WI38 (cell line): ENCODE data around the gene IL36B.

ENCODE experiments used
- H3K4me3 ChIP-seq: 2 replicates; pipeline ENCODE4 v1.5.1; 2011; ENCODE audit warnings: low read depth, mild to moderate bottlenecking, control low read depth, low read length
- TF ChIP-seq, protein P1 (sequence below): IDR thresholded peaks from 2 replicates; pipeline ENCODE4 v1.5.1; 2012; ENCODE audit warnings: low read depth, mild to moderate bottlenecking, control low read depth, low read length

Gene IL36B

GRCh38 chr2:113067681-113068080 is 15.0 kb upstream of the IL36B start, which contains the start of gene IL1F10:
Gene IL1F10, plus strand, starts transcription at chr2:113067970. Its CDS starts 4,769 bp downstream, at chr2:113072739.
- TF ChIP-seq, protein P1, sequence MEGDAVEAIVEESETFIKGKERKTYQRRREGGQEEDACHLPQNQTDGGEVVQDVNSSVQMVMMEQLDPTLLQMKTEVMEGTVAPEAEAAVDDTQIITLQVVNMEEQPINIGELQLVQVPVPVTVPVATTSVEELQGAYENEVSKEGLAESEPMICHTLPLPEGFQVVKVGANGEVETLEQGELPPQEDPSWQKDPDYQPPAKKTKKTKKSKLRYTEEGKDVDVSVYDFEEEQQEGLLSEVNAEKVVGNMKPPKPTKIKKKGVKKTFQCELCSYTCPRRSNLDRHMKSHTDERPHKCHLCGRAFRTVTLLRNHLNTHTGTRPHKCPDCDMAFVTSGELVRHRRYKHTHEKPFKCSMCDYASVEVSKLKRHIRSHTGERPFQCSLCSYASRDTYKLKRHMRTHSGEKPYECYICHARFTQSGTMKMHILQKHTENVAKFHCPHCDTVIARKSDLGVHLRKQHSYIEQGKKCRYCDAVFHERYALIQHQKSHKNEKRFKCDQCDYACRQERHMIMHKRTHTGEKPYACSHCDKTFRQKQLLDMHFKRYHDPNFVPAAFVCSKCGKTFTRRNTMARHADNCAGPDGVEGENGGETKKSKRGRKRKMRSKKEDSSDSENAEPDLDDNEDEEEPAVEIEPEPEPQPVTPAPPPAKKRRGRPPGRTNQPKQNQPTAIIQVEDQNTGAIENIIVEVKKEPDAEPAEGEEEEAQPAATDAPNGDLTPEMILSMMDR = no peak

DNA sequence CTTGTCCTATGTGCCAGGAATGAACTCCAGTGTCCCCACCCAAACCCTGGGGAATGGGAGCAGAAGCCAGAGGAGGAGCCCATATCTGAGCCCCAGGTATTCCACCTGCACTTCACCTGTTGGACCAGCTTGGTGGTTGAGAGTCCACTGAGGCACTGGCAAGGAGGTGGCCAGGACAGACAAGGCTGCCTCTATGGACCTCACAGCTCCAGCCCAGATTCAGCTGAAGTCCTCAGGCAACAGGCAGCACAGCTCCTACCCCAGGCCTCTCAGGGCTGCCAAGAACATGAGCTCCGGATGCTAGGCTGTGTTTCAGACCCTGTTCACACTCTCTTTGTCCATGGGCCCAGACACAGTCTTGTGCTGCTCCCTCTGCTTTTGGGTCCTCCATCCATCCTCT is 12.2 kb upstream of the IL36B start:
- no peak overlapping the region for H3K4me3 ChIP-seq
- TF ChIP-seq, protein P1 = no peak

More at GRCh38 chr2:113067681-113068080, 15.0 kb upstream of the IL36B start, which contains the start of gene IL1F10:
- H3K4me3 ChIP-seq = no peak within 1 kb of the TSS

DNA sequence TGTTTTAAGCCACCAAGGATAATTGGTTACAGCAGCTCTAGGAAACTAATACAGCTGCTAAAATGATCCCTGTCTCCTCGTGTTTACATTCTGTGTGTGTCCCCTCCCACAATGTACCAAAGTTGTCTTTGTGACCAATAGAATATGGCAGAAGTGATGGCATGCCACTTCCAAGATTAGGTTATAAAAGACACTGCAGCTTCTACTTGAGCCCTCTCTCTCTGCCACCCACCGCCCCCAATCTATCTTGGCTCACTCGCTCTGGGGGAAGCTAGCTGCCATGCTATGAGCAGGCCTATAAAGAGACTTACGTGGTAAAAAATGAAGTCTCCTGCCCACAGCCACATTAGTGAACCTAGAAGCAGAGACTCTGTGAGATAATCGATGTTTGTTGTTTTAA is 11.6 kb upstream of the IL36B start:
- TF ChIP-seq, protein P1 = no peak

DNA sequence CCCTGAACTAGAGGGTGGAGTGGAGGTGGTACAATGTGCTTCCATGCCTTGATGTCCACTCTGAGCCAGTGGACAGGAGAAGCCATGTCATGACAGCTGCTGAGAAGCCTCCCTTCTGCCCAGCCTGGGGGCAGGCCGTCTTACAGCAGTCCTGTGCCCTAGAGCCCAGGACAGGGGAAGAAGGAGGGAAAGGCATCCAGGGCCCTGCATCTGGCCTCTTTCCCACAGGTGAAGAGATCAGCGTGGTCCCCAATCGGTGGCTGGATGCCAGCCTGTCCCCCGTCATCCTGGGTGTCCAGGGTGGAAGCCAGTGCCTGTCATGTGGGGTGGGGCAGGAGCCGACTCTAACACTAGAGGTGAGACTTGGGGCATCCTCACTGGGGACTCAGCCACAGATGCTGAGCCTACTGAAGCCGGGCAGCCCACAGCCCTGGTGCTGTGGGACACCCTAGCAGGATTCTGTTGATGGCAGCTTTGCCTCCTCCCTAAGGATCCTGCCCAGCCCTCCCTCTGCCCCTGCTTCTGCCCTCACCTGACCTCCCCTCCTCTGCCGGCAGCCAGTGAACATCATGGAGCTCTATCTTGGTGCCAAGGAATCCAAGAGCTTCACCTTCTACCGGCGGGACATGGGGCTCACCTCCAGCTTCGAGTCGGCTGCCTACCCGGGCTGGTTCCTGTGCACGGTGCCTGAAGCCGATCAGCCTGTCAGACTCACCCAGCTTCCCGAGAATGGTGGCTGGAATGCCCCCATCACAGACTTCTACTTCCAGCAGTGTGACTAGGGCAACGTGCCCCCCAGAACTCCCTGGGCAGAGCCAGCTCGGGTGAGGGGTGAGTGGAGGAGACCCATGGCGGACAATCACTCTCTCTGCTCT is 9.5 kb upstream of the IL36B start:
- TF ChIP-seq, protein P1 = no peak
- no peak overlapping the region for H3K4me3 ChIP-seq

More for the DNA sequence above, 11.6 kb upstream of the IL36B start:
- no peak overlapping the region for H3K4me3 ChIP-seq

DNA sequence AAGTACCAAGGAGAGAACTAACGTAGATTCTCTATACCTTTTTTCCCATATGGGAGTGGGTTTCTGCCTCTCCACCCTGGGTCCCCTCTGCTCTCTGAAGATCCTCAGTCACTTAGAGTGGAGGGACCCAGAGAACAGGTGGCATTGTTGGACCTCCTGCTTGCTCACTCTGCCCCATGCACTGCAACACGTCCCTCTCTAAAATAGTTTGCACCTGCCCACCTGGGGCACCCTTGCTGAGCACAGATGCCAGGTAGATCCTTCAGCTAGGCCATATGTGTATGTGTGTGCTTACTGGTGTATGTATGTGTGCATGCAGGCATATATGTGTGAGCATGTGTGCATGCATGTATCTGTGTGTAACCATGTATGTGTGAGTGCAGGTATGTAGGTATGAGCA is 8.6 kb upstream of the IL36B start:
- H3K4me3 ChIP-seq = no peak overlapping the region
- TF ChIP-seq, protein P1 = no peak

DNA sequence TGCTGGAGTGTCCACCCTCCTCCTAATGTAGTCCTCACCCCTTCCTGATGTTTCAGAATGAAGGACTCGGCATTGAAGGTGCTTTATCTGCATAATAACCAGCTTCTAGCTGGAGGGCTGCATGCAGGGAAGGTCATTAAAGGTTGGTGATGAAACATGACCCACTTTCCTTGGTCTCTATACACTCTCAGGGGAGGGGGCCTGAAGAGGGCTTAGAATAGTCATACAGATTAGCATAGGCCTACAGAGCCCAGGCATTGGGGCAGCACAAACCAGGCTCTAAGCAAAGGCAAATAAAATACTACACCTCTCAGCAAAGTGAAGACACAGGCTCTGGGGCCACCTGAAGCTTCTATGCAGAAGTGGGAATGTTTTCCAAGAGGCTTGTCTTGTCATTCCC is 8.1 kb upstream of the IL36B start:
- TF ChIP-seq, protein P1 = no peak

GRCh38 chr2:113060396-113060795 is 7.7 kb upstream of the IL36B start:
- no peak overlapping the region for H3K4me3 ChIP-seq
- TF ChIP-seq, protein P1 = no peak

More for the DNA sequence above, 8.1 kb upstream of the IL36B start:
- no peak overlapping the region for H3K4me3 ChIP-seq
